Measurements from ENCODE around the gene BTN1A1.
A peak's percentile ranks its signal among the peaks of the same experiment; 100 is the strongest.

BTN1A1 gene

GRCh38 chr6:26553635-26554446 is 53.7 kb downstream of the BTN1A1 start (continued):
- no peak for TF ChIP-seq ZNF580 (tag by site-specific recombination; IDR thresholded peaks at IDR 0.05)
- TF ChIP-seq ZNF404 (tag by site-specific recombination; IDR thresholded peaks at IDR 0.05): no peak
- TF ChIP-seq PBX3 (CRISPR knock-in tag; IDR thresholded peaks at IDR 0.05): peak; percentile 36; the same call in 1 of the 2 replicates
- TF ChIP-seq TSHZ1 (tag by site-specific recombination; IDR thresholded peaks at IDR 0.05; ENCODE audit: borderline replicate concordance): peak; percentile 43; the same call in 1 of the 2 replicates
- no peak for TF ChIP-seq ZBTB20 (tag by site-specific recombination; IDR thresholded peaks at IDR 0.05)
- TF ChIP-seq GLI2 (tag by site-specific recombination; IDR thresholded peaks at IDR 0.05; ENCODE audit: borderline replicate concordance, low read depth): 0 out of 2 replicates have a peak, but pooled peaks have one; percentile 27
- TF ChIP-seq TCF7L2 (IDR thresholded peaks at IDR 0.05; ENCODE audit: borderline replicate concordance, low read depth, low read length): no peak
- no peak for TF ChIP-seq KLF7 (tag by site-specific recombination; IDR thresholded peaks at IDR 0.05; ENCODE audit: borderline replicate concordance)
- no peak for TF ChIP-seq ZNF16 (tag by site-specific recombination; IDR thresholded peaks at IDR 0.05; ENCODE audit: low read depth)
- no peak for TF ChIP-seq ZNF350 (tag by site-specific recombination; IDR thresholded peaks at IDR 0.05)
- no peak; the same call in 1 of the 2 replicates for TF ChIP-seq ZFP69B (tag by site-specific recombination; IDR thresholded peaks at IDR 0.05)
- 0 out of 2 replicates have a peak, but pooled peaks have one; percentile 31 for TF ChIP-seq PATZ1 (tag by site-specific recombination; IDR thresholded peaks at IDR 0.05)
- TF ChIP-seq ZNF704 (tag by site-specific recombination; IDR thresholded peaks at IDR 0.05): no peak
- peak; percentile 69; the same call in 1 of the 2 replicates for TF ChIP-seq ZNF394 (tag by site-specific recombination; IDR thresholded peaks at IDR 0.05; ENCODE audit: borderline replicate concordance)
- TF ChIP-seq KLF8 (tag by site-specific recombination; IDR thresholded peaks at IDR 0.05): 0 out of 2 replicates have a peak, but pooled peaks have one; percentile 34
- TF ChIP-seq ZBTB49 (tag by site-specific recombination; IDR thresholded peaks at IDR 0.05; ENCODE audit: low read depth): no peak
- no peak for TF ChIP-seq ZSCAN4 (tag by site-specific recombination; IDR thresholded peaks at IDR 0.05)
- no peak for TF ChIP-seq GLI4 (tag by site-specific recombination; IDR thresholded peaks at IDR 0.05)
- TF ChIP-seq KLF17 (tag by site-specific recombination; IDR thresholded peaks at IDR 0.05): peak; percentile 43; the same call in 1 of the 2 replicates
- no peak for TF ChIP-seq HOXD13 (CRISPR knock-in tag; IDR thresholded peaks at IDR 0.05; ENCODE audit: borderline replicate concordance)
- TF ChIP-seq ZIC2 (tag by site-specific recombination; IDR thresholded peaks at IDR 0.05): peak; percentile 13; the same call in 1 of the 2 replicates
- no peak for TF ChIP-seq BCL6B (tag by site-specific recombination; IDR thresholded peaks at IDR 0.05)
- TF ChIP-seq ZNF37A (tag by site-specific recombination; IDR thresholded peaks at IDR 0.05): no peak
